GM19452 (cell line): ENCODE results near the gene MORC3.
"Not testable (repeated sequence)": the region's sequence is repeated elsewhere in the genome, so short reads cannot be mapped to it uniquely, and the experiment has no call there.

Experiments used
- ATAC-seq: cut with Tn5 transposase; IDR thresholded peaks from one replicate; pipeline ENCODE4 v1.9.1; 2021; ENCODE audit not compliant: unreplicated experiment

MORC3 gene

GRCh38 chr21:36384885-36385232 is 64.9 kb downstream of the MORC3 start:
- no peak for ATAC-seq

GRCh38 chr21:36385233-36386030 is 65.4 kb downstream of the MORC3 start, which contains the start of gene CHAF1B:
Gene CHAF1B, plus strand, starts transcription at chr21:36385392. Its CDS starts 745 bp downstream, at chr21:36386137.
- ATAC-seq, result peak; percentile 93

- no peak for ATAC-seq
Measured at GRCh38 chr21:36386031-36386642, 66.1 kb downstream of the MORC3 start.

- no peak for ATAC-seq
Measured at GRCh38 chr21:36388096-36388495, 68.1 kb downstream of the MORC3 start.

- ATAC-seq, result no peak
Measured at GRCh38 chr21:36388835-36389234, 68.8 kb downstream of the MORC3 start.

GRCh38 chr21:36391649-36392048 is 71.7 kb downstream of the MORC3 start:
- not testable (repeated sequence) for ATAC-seq

- no peak for ATAC-seq
Measured at GRCh38 chr21:36395353-36396111, 75.5 kb downstream of the MORC3 start.

GRCh38 chr21:36396325-36396724 is 76.3 kb downstream of the MORC3 start:
- no peak for ATAC-seq

GRCh38 chr21:36396971-36397370 is 77.0 kb downstream of the MORC3 start:
- ATAC-seq, result no peak

- no peak for ATAC-seq
Measured at GRCh38 chr21:36397606-36398005, 77.6 kb downstream of the MORC3 start.

GRCh38 chr21:36399736-36400135 is 79.7 kb downstream of the MORC3 start:
- not testable (repeated sequence) for ATAC-seq

- no peak for ATAC-seq
Measured at GRCh38 chr21:36400719-36401118, 80.7 kb downstream of the MORC3 start.

- no peak for ATAC-seq
Measured at GRCh38 chr21:36402339-36402738, 82.3 kb downstream of the MORC3 start.

GRCh38 chr21:36403713-36404112 is 83.7 kb downstream of the MORC3 start:
- no peak for ATAC-seq

- ATAC-seq, result no peak
Measured at GRCh38 chr21:36408568-36408967, 88.6 kb downstream of the MORC3 start.

- ATAC-seq, result no peak
Measured at GRCh38 chr21:36411301-36411700, 91.3 kb downstream of the MORC3 start.

GRCh38 chr21:36412916-36413315 is 92.9 kb downstream of the MORC3 start:
- no peak for ATAC-seq

- ATAC-seq, result no peak
Measured at GRCh38 chr21:36415375-36415774, 95.4 kb downstream of the MORC3 start.

GRCh38 chr21:36419241-36419640 is 99.2 kb downstream of the MORC3 start:
- ATAC-seq, result no peak

- ATAC-seq, result peak; percentile 63
Measured at GRCh38 chr21:36419996-36420395, 100.0 kb downstream of the MORC3 start.

- no peak for ATAC-seq
Measured at GRCh38 chr21:36420571-36421339, 100.8 kb downstream of the MORC3 start.
